GM12865 (cell line): ENCODE results near the gene NDUFA13.

Experiments
- DNase-seq: peaks from one replicate; pipeline ENCODE4 v3.0.0; 2010; ENCODE audit warnings: low read depth
- H3K4me3 ChIP-seq: 2 replicates; pipeline ENCODE4 v1.5.1; 2011; ENCODE audit warnings: mild to moderate bottlenecking, low read depth, low read length, control low read depth
- CTCF ChIP-seq: IDR thresholded peaks from 2 replicates; pipeline ENCODE4 v1.5.1; 2011; ENCODE audit warnings: low read length, control low read depth, low read depth, inconsistent platforms; ENCODE audit not compliant: insufficient read depth; ENCODE audit errors: missing control alignments

Gene NDUFA13

GRCh38 chr19:19575411-19575810 is 59.4 kb downstream of the NDUFA13 start:
- DNase-seq: no peak
- no peak for TF ChIP-seq CTCF
- H3K4me3 ChIP-seq: no peak overlapping the region
